Stimulated activated CD4-positive, alpha-beta T cell treated with anti-CD3 and anti-CD28 coated beads, Interleukin-12 subunit alpha, Interleukin-12 subunit beta, amount 100 ng/mL, for 48 hours (primary cell): ENCODE measurements around the gene SHISAL1.

Source experiments
- DNase-seq, 3 donors: peaks; one replicate each; pipeline ENCODE4 v3.0.0-alpha.2; 2020; ENCODE audit warnings: low read depth in 2 of 3, low spot score in 1 of 3

SHISAL1 gene

DNA sequence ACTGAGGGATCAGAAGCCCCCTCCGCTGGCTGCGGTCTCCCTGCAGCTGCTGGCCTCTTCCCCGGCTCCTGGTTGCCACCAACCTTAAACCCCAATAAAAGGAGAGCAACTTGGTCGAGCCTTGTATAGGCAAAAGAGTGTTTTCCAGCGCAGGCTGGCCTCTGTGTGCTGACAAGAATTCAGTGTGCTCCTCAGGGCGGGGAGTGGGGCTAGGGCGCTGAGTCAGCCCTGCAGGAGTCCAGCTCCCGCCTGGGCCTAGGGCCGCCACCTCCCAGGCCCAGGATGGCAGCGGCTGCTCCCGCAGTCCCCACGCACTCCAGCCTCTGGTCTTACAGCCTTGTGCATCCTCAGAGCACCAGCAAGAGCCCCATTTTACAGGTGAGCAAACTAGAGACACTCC lies at the start of gene SHISAL1:
Gene SHISAL1 (minus strand): TSS at position 186 of the 400 bp plus-strand sequence. CDS start 12,006 bp downstream, outside the sequence.
- no peak for DNase-seq

GRCh38 chr22:44361391-44362126 lies 48.8 kb upstream of the SHISAL1 start:
- no peak for DNase-seq

DNA sequence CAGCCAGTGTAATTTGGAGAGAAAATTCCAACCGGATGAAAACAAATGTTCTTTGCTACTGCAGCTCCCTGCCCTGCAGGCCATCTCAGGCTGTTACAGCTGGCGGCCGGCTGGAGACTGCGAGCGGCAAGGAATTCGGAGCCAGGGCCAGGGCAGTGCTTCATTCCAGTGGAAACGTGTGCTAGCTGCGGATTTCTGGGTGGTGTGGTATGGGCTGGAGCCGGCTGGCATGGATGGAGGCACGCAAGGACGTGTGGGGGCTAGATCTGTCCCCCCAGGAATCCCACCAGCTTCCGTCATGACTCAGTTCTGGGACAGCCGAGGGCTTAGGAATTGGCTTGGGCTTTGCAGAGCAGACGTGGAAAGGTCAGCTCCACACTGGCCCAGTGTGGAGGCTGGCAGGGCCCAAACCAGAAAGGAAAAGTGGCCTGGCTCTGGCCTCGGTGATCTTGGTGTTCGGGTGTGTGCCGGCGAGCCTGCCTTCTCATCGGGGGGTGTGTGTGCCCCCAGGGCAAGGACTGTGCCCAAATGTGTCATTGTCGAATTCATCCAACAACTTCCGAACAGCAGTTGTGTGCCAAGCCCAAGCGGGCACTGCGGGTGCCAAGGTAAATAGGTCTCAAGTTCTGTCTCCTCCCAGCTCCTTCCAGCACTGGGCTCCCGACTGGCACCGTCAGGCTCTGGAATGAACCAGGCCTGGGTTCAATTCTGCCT lies 48.1 kb upstream of the SHISAL1 start:
- no peak for DNase-seq

DNA sequence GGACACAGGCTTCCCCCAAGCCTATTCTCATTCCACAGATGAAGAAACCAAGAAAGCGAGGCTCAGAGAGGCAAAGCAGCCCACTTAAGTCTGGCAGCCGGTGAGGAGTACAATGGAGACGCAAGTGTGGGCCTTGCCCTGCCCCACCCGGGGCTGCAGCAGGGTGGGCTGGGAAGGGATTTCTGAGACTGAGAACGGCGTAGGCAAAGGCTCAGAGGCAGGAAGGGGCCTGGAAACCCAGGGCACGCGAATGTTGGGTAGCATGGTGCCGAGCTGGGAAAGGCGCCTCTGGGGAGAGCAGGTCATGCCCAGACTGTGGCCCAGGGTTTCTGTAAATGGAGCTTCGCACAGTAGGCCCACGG lies 47.5 kb upstream of the SHISAL1 start:
- DNase-seq = no peak

- no peak for DNase-seq
Measured at GRCh38 chr22:44359496-44360110, 46.9 kb upstream of the SHISAL1 start.

DNA sequence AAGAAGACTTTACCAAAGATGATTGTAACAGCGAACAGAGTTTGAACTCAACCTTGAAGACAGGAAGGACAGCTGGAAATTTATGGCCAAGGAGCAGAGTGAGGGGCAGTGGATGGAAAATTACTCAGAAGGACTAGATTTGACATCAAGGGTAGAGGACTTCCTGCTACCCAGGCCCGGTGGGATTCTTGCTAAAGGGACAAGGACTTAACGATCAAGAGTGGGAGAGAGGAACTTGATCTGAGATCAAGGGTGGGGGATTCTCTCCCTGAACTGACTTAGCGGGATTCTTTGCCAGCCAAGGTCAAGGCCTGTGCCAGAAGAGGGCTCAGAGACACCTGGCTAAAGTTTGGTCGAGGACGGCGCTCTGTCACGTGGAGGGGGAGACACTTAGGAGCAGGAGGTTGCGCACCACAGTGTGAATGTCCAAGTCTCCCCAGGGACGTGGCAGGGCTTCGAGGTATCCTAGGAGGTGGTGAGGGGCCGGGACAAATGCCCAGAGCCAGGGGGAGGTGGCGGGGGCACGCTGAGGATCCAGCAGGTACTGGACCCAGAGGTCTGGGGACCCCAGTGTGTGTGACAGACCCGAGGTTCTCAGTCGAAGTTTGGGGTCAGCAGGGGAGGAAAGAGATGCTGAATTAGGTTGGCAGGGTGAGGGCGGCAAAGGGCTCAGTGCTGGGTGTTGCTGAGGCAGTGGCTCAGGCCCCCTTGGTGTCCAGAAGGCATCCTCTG lies 46.1 kb upstream of the SHISAL1 start:
- DNase-seq = no peak

DNA sequence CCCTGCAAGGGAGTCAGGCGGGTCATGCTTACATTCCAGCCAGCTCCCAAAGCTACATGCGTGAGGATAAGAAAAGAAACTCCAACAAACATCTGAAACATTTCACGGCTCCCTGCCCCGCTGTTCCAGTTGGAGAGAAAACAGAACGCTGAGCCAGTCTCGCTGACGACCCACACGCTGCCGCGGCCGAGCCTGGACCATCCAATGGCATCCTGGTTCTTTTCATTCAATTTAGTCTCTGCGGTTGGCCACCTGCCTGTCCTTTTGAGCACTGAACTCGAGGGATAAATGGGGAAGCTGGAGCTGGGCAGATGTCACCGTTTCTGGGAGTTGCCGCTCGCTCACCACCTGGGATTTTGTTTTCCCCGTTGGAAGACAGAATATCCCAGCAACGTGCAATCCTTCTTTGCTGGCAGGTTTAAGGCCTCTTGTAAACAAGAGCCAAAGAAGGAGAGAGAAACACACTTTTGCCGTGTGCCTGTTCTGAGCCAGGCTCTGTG lies 45.3 kb upstream of the SHISAL1 start:
- no peak for DNase-seq

DNA sequence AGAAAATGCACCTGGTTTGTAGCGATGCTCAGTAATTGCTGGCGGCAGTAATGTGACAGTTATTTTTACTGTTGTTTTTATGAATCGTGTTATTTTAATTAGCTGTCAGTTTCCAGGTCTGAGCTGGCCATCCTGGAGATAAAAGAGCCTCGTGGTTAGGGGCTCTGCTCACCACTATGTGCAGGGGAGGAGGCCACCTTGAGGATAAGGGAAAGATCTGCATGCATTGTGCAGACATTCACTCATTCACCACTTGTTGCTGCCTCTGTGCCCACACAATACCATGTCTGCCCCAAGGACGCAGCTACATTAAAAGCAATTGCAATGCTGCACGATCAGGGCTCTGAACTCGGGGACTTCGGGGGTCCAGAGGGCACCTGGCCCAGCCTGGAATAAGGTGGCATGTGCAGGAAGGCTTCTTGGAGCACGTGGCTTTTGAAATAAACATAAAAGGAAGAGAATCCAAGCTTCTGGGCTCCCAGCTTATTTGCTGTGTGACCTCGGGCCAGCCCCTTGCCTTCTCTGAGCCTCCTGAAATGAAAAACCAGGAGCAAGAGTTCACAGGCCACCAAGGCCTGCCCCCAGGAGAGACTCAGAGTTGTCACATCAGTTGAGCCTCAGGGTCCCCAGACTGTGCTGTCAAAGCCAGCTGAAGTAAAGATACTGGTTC lies 44.7 kb upstream of the SHISAL1 start:
- DNase-seq = no peak

GRCh38 chr22:44355716-44356070 lies 42.9 kb upstream of the SHISAL1 start:
- no peak for DNase-seq

GRCh38 chr22:44354288-44354687 lies 41.5 kb upstream of the SHISAL1 start:
- no peak for DNase-seq

DNA sequence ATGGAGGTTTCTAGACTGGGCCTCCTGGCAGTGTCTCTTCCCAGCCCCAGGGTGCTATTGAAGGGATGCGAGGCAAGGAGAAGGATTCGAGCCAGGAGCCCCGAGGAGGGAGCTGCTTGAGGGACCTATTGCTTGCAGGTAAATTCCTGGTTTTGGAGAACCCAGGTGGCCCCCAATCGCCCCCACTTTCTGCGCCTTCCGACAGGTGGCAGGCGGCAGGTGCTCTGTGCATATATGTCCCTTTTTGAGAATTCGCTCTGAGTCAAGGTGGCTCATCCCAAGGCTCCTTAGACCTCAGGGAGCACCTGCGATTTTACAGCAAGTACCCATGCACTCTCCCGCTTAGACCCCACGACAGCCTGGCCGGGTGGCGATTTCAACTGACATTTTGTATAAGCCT lies 40.3 kb upstream of the SHISAL1 start:
- DNase-seq = no peak

- no peak for DNase-seq
Measured at GRCh38 chr22:44352378-44353035, 39.8 kb upstream of the SHISAL1 start.

GRCh38 chr22:44351685-44352377 lies 39.1 kb upstream of the SHISAL1 start:
- peak; percentile 29 to 40 (median 29) for DNase-seq

GRCh38 chr22:44351037-44351436 lies 38.3 kb upstream of the SHISAL1 start:
- no peak for DNase-seq

- no peak for DNase-seq
Measured at GRCh38 chr22:44349594-44349993, 36.8 kb upstream of the SHISAL1 start.

- no peak for DNase-seq
Measured at GRCh38 chr22:44348971-44349560, 36.3 kb upstream of the SHISAL1 start.

DNA sequence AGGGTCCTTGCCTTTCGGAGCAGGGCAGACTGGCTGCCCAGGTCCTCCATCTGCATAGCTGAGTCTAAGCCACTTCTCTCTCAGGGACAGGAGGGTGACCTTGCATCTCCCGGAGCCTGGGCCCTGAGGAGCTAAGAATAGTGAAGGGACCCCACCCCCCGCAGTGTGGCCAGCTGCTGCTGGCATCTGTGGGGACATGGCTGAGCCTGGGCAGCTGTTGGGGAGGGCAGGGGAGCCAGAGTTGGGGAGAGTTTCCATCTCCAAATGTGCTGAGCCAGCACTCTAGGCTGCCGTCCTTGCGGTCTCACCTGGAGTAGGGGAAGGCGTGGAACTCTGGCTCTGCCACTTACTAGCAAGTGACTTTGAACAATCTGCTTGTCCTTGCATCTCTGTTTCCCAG lies 34.8 kb upstream of the SHISAL1 start:
- no peak for DNase-seq

- no peak for DNase-seq
Measured at GRCh38 chr22:44347080-44347479, 34.3 kb upstream of the SHISAL1 start.

- no peak for DNase-seq
Measured at GRCh38 chr22:44345872-44346271, 33.1 kb upstream of the SHISAL1 start.
